HEK293 (cell line): ENCODE data around the gene IL36B.

Experiments used
- CTCF ChIA-PET: fragments of 350-600 bp; formaldehyde crosslinking; extraction: SDS; loops from one replicate; lab custom pipeline; 2021; ENCODE audit warnings: antibody characterized with exemption; lab: Yijun Ruan, JAX
- POLR2A ChIA-PET: fragments of 300-600 bp; formaldehyde crosslinking; extraction: SDS; loops from one replicate; lab custom pipeline; 2020; ENCODE audit warnings: antibody characterized with exemption, inconsistent platforms; lab: Yijun Ruan, JAX
- H3K27ac ChIP-seq: fragments of 200-500 bp; sonication (Bioruptor generic); 2 replicates; pipeline ENCODE4 v1.5.1; 2014; ENCODE audit warnings: low read depth, low read length, control low read depth, inconsistent platforms; ENCODE audit errors: extremely low read depth
- H3K36me3 ChIP-seq, 2 experiments: fragments of 200-500 bp in 1 of 2; sonication (Bioruptor generic) in 1 of 2; 1 replicate in 1 of 2; 2 replicates in 1 of 2; pipeline ENCODE4 v1.5.1; 2014 to 2017; ENCODE audit warnings: inconsistent platforms in 2 of 2, low read length in 2 of 2; ENCODE audit not compliant: control insufficient read depth in 2 of 2, insufficient read depth in 1 of 2
- H3K4me1 ChIP-seq: fragments of 200-500 bp; sonication (Bioruptor generic); 2 replicates; pipeline ENCODE4 v1.5.1; 2014; ENCODE audit warnings: mild to moderate bottlenecking, low read length, inconsistent platforms; ENCODE audit not compliant: control insufficient read depth, insufficient read depth
- H3K4me3 ChIP-seq: 2 replicates; pipeline ENCODE4 v1.5.1; 2011; ENCODE audit warnings: low read depth, mild to moderate bottlenecking, control low read depth, low read length, moderate library complexity
- H3K9me3 ChIP-seq: fragments of 200-500 bp; sonication (Bioruptor generic); 2 replicates; pipeline ENCODE4 v1.5.1; 2014; ENCODE audit warnings: low read depth, low read length, inconsistent platforms; ENCODE audit not compliant: control insufficient read depth, insufficient read depth
- GFI1B ChIP-seq: fragments of 450-650 bp; formaldehyde crosslinking; IDR thresholded peaks from 2 replicates; pipeline ENCODE4 v1.5.1; 2016; ENCODE audit warnings: missing biosample characterization, missing genetic modification characterization
- HOXD13 ChIP-seq: sonication (generic); formaldehyde crosslinking; IDR thresholded peaks from 2 replicates; pipeline ENCODE4 v1.8.0; 2022; ENCODE audit warnings: missing genetic modification reagents, borderline replicate concordance
- SP7 ChIP-seq: fragments of 450-650 bp; formaldehyde crosslinking; IDR thresholded peaks from 2 replicates; pipeline ENCODE4 v1.5.1; 2016; ENCODE audit warnings: missing biosample characterization, missing genetic modification characterization
- TRIM28 ChIP-seq: IDR thresholded peaks from 2 replicates; pipeline ENCODE4 v1.6.1; 2011; ENCODE audit warnings: low read length, control low read depth, borderline replicate concordance
- ZBTB20 ChIP-seq: fragments of 450-650 bp; formaldehyde crosslinking; IDR thresholded peaks from 2 replicates; pipeline ENCODE4 v1.5.1; 2016; ENCODE audit warnings: missing biosample characterization, missing genetic modification characterization
- ZBTB7A ChIP-seq: fragments of 450-650 bp; formaldehyde crosslinking; IDR thresholded peaks from 2 replicates; pipeline ENCODE4 v1.5.1; 2016; ENCODE audit warnings: low read depth, missing biosample characterization, missing genetic modification characterization
- ZFP37 ChIP-seq: fragments of 450-650 bp; formaldehyde crosslinking; IDR thresholded peaks from 2 replicates; pipeline ENCODE4 v1.5.1; 2016; ENCODE audit warnings: missing biosample characterization, missing genetic modification characterization
- ZNF16 ChIP-seq: fragments of 450-650 bp; formaldehyde crosslinking; IDR thresholded peaks from 2 replicates; pipeline ENCODE4 v1.5.1; 2016; ENCODE audit warnings: low read depth, missing biosample characterization, missing genetic modification characterization
- ZNF175 ChIP-seq: fragments of 450-650 bp; formaldehyde crosslinking; IDR thresholded peaks from 2 replicates; pipeline ENCODE4 v1.5.1; 2016; ENCODE audit warnings: missing biosample characterization, missing genetic modification characterization
- ZNF202 ChIP-seq: fragments of 450-650 bp; formaldehyde crosslinking; IDR thresholded peaks from 2 replicates; pipeline ENCODE4 v1.5.1; 2016; ENCODE audit warnings: missing biosample characterization, missing genetic modification characterization, borderline replicate concordance
- ZNF214 ChIP-seq: fragments of 450-650 bp; formaldehyde crosslinking; IDR thresholded peaks from 2 replicates; pipeline ENCODE4 v1.5.1; 2017; ENCODE audit warnings: missing biosample characterization, mild to moderate bottlenecking, missing genetic modification characterization, borderline replicate concordance
- ZNF223 ChIP-seq: fragments of 450-650 bp; formaldehyde crosslinking; IDR thresholded peaks from 2 replicates; pipeline ENCODE4 v1.5.1; 2016; ENCODE audit warnings: missing biosample characterization, missing genetic modification characterization
- ZNF335 ChIP-seq: fragments of 450-650 bp; formaldehyde crosslinking; conservative IDR thresholded peaks from 2 replicates; pipeline ENCODE4 v1.5.1; 2016; ENCODE audit warnings: missing biosample characterization, missing genetic modification characterization
- ZNF362 ChIP-seq: fragments of 450-650 bp; formaldehyde crosslinking; IDR thresholded peaks from 2 replicates; pipeline ENCODE4 v1.5.1; 2016; ENCODE audit warnings: missing biosample characterization, missing genetic modification characterization
- ZNF37A ChIP-seq: fragments of 450-650 bp; IDR thresholded peaks from 2 replicates; pipeline ENCODE4 v1.5.1; 2018; ENCODE audit warnings: missing biosample characterization, missing genetic modification characterization
- ZNF530 ChIP-seq: fragments of 450-650 bp; formaldehyde crosslinking; IDR thresholded peaks from 2 replicates; pipeline ENCODE4 v1.5.1; 2016; ENCODE audit warnings: low read depth, missing biosample characterization, missing genetic modification characterization
- ZNF544 ChIP-seq: fragments of 450-650 bp; formaldehyde crosslinking; IDR thresholded peaks from 2 replicates; pipeline ENCODE4 v1.5.0; 2017; ENCODE audit warnings: missing biosample characterization, missing genetic modification characterization
- ZNF623 ChIP-seq: fragments of 450-650 bp; formaldehyde crosslinking; IDR thresholded peaks from 2 replicates; pipeline ENCODE4 v1.5.1; 2016; ENCODE audit warnings: missing biosample characterization, missing genetic modification characterization
- ZNF692 ChIP-seq: fragments of 450-650 bp; formaldehyde crosslinking; IDR thresholded peaks from 2 replicates; pipeline ENCODE4 v1.5.1; 2016; ENCODE audit warnings: missing biosample characterization, missing genetic modification characterization
- ZNF776 ChIP-seq: fragments of 450-650 bp; formaldehyde crosslinking; IDR thresholded peaks from 2 replicates; pipeline ENCODE4 v1.5.0; 2017; ENCODE audit warnings: missing biosample characterization, missing genetic modification characterization, borderline replicate concordance
- TF ChIP-seq, protein P1 (sequence below): fragments of 450-650 bp; formaldehyde crosslinking; IDR thresholded peaks from 2 replicates; pipeline ENCODE4 v1.5.1; 2016; ENCODE audit warnings: missing biosample characterization, missing genetic modification characterization
- TF ChIP-seq, protein P2 (sequence below): fragments of 450-650 bp; IDR thresholded peaks from 2 replicates; pipeline ENCODE4 v1.5.1; 2018; ENCODE audit warnings: missing biosample characterization, missing genetic modification characterization
- TF ChIP-seq, protein P3 (sequence below): fragments of 450-650 bp; formaldehyde crosslinking; IDR thresholded peaks from 2 replicates; pipeline ENCODE4 v1.5.1; 2016; ENCODE audit warnings: missing biosample characterization, missing genetic modification characterization
- TF ChIP-seq, protein P4 (sequence below): fragments of 450-650 bp; formaldehyde crosslinking; optimal IDR thresholded peaks from 2 replicates; pipeline ENCODE3; 2016; ENCODE audit warnings: missing biosample characterization, mild to moderate bottlenecking, missing genetic modification characterization

The IL36B gene

GRCh38 chr2:113075030-113075429 lies 22.4 kb upstream of the IL36B start (continued):
- TF ChIP-seq TRIM28 (no peak), GFI1B (tag by site-specific recombination) (no peak), ZNF223 (tag by site-specific recombination) (no peak), ZNF202 (tag by site-specific recombination) (no peak)
- TF ChIP-seq, protein P1, sequence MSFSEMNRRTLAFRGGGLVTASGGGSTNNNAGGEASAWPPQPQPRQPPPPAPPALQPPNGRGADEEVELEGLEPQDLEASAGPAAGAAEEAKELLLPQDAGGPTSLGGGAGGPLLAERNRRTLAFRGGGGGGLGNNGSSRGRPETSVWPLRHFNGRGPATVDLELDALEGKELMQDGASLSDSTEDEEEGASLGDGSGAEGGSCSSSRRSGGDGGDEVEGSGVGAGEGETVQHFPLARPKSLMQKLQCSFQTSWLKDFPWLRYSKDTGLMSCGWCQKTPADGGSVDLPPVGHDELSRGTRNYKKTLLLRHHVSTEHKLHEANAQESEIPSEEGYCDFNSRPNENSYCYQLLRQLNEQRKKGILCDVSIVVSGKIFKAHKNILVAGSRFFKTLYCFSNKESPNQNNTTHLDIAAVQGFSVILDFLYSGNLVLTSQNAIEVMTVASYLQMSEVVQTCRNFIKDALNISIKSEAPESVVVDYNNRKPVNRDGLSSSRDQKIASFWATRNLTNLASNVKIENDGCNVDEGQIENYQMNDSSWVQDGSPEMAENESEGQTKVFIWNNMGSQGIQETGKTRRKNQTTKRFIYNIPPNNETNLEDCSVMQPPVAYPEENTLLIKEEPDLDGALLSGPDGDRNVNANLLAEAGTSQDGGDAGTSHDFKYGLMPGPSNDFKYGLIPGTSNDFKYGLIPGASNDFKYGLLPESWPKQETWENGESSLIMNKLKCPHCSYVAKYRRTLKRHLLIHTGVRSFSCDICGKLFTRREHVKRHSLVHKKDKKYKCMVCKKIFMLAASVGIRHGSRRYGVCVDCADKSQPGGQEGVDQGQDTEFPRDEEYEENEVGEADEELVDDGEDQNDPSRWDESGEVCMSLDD (tag by site-specific recombination) = no peak

DNA sequence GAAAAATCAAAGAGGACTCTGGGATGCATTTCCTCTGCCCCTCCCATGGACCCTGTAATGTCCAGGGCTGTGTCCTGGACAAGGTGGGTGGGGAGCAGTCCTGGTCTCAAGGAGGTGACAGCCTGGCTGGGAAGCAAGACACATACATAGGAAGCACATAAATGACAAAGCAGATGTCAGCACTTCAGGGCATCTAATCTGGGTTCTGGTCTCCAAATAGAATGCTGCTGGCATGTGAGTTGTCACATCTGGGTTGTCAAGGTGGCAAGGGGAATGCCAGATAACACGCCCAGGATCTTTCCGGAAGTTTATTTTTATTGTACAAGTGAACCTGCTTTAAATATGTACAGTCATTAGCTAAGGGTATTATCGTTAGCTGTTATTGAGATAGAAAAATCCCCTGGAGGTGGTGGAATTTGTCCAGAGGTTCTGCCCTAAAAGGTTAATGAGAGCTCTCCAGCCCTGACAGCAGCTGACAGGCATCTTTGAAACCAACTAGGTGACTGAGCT lies 20.7 kb upstream of the IL36B start:
- POLR2A ChIA-PET = no interaction called here
- TF ChIP-seq, protein P2, sequence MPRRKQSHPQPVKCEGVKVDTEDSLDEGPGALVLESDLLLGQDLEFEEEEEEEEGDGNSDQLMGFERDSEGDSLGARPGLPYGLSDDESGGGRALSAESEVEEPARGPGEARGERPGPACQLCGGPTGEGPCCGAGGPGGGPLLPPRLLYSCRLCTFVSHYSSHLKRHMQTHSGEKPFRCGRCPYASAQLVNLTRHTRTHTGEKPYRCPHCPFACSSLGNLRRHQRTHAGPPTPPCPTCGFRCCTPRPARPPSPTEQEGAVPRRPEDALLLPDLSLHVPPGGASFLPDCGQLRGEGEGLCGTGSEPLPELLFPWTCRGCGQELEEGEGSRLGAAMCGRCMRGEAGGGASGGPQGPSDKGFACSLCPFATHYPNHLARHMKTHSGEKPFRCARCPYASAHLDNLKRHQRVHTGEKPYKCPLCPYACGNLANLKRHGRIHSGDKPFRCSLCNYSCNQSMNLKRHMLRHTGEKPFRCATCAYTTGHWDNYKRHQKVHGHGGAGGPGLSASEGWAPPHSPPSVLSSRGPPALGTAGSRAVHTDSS (tag by site-specific recombination) = no peak
- peak; percentile 28; the same call in 1 of the 2 replicates for TF ChIP-seq ZNF335 (tag by site-specific recombination)
- no peak for TF ChIP-seq ZFP37 (tag by site-specific recombination)
- H3K9me3 ChIP-seq = no peaks in the 10 kb centered on the region
- no peak overlapping the region for H3K27ac ChIP-seq
- no peak overlapping the region for H3K4me3 ChIP-seq
- no peaks in the 10 kb centered on the region for H3K4me1 ChIP-seq
- CTCF ChIA-PET = no interaction called here
- H3K36me3 ChIP-seq = no peaks in the 10 kb centered on the region

DNA sequence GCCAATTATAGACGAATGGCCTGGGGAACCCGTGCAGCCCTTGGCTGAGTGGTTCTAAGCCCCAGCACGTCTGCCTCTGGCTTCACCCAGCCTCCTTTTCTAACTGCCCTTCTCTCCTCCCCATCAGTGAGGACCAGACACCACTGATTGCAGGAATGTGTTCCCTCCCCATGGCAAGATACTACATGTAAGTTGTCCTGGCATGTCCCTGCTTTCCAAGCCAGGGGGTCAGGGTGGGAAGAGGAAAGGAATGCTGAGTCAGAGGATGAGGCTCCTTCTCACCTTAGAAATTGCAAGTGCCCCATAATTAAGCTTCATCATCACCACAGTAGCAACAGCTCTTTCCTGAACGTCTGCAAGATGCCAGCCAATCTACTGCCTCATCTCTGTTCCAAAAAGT lies 19.9 kb upstream of the IL36B start:
- Histone ChIP-seq H3K9me3 (no peaks in the 10 kb centered on the region), H3K4me1 (no peaks in the 10 kb centered on the region), H3K27ac (no peak overlapping the region), H3K36me3 (no peaks in the 10 kb centered on the region), H3K4me3 (no peak overlapping the region)
- POLR2A ChIA-PET = no interaction called here
- TF ChIP-seq ZNF623 (no peak), ZNF37A (tag by site-specific recombination) (no peak), SP7 (no peak), ZNF362 (tag by site-specific recombination) (no peak), ZNF16 (tag by site-specific recombination) (no peak), ZNF776 (no peak), ZNF214 (tag by site-specific recombination) (no peak), ZBTB7A (tag by site-specific recombination) (no peak), ZNF175 (tag by site-specific recombination) (no peak), HOXD13 (CRISPR knock-in tag) (no peak), ZNF544 (tag by site-specific recombination) (no peak), ZNF530 (no peak), ZBTB20 (no peak), TRIM28 (no peak), ZNF692 (tag by site-specific recombination) (no peak)
- TF ChIP-seq, protein P3, sequence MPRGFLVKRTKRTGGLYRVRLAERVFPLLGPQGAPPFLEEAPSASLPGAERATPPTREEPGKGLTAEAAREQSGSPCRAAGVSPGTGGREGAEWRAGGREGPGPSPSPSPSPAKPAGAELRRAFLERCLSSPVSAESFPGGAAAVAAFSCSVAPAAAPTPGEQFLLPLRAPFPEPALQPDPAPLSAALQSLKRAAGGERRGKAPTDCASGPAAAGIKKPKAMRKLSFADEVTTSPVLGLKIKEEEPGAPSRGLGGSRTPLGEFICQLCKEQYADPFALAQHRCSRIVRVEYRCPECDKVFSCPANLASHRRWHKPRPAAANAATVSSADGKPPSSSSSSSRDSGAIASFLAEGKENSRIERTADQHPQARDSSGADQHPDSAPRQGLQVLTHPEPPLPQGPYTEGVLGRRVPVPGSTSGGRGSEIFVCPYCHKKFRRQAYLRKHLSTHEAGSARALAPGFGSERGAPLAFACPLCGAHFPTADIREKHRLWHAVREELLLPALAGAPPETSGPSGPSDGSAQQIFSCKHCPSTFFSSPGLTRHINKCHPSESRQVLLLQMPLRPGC (tag by site-specific recombination) = no peak
- TF ChIP-seq, protein P4, sequence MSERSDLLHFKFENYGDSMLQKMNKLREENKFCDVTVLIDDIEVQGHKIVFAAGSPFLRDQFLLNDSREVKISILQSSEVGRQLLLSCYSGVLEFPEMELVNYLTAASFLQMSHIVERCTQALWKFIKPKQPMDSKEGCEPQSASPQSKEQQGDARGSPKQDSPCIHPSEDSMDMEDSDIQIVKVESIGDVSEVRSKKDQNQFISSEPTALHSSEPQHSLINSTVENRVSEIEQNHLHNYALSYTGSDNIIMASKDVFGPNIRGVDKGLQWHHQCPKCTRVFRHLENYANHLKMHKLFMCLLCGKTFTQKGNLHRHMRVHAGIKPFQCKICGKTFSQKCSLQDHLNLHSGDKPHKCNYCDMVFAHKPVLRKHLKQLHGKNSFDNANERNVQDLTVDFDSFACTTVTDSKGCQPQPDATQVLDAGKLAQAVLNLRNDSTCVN (tag by site-specific recombination) = no peak
- CTCF ChIA-PET = no interaction called here
